Nephron progenitor cell (in vitro differentiated cells): ENCODE results near the gene ABHD16B.
A peak's percentile ranks its signal among the peaks of the same experiment; 100 is the strongest.

ENCODE experiments used
- DNase-seq: peaks from one replicate; pipeline ENCODE4 v3.0.0; 2021
- H3K27ac Mint-ChIP-seq: 2 replicates; pipeline ENCODE4 v1.8.0; 2021; ENCODE audit warnings: mild to moderate bottlenecking, moderate library complexity, mixed read lengths
- H3K27me3 Mint-ChIP-seq: 2 replicates; pipeline ENCODE4 v1.8.0; 2021; ENCODE audit warnings: mild to moderate bottlenecking, low read depth, mixed read lengths; ENCODE audit not compliant: poor library complexity
- H3K36me3 Mint-ChIP-seq: 2 replicates; pipeline ENCODE4 v1.8.0; 2021; ENCODE audit warnings: low read depth, mixed read lengths
- H3K4me1 Mint-ChIP-seq: 2 replicates; pipeline ENCODE4 v1.8.0; 2021; ENCODE audit warnings: mixed read lengths
- H3K4me3 Mint-ChIP-seq: 2 replicates; pipeline ENCODE4 v1.8.0; 2021; ENCODE audit warnings: mild to moderate bottlenecking, moderate library complexity, mixed read lengths
- H3K9me3 Mint-ChIP-seq: 2 replicates; pipeline ENCODE4 v1.8.0; 2021; ENCODE audit warnings: mild to moderate bottlenecking, moderate library complexity, mixed read lengths
- TF ChIP-seq, protein P1 (sequence below): fragments of 200-600 bp; sonication (generic); IDR thresholded peaks from 2 replicates; pipeline ENCODE4 v1.5.0; 2021; ENCODE audit warnings: antibody characterized with exemption

ABHD16B gene

DNA sequence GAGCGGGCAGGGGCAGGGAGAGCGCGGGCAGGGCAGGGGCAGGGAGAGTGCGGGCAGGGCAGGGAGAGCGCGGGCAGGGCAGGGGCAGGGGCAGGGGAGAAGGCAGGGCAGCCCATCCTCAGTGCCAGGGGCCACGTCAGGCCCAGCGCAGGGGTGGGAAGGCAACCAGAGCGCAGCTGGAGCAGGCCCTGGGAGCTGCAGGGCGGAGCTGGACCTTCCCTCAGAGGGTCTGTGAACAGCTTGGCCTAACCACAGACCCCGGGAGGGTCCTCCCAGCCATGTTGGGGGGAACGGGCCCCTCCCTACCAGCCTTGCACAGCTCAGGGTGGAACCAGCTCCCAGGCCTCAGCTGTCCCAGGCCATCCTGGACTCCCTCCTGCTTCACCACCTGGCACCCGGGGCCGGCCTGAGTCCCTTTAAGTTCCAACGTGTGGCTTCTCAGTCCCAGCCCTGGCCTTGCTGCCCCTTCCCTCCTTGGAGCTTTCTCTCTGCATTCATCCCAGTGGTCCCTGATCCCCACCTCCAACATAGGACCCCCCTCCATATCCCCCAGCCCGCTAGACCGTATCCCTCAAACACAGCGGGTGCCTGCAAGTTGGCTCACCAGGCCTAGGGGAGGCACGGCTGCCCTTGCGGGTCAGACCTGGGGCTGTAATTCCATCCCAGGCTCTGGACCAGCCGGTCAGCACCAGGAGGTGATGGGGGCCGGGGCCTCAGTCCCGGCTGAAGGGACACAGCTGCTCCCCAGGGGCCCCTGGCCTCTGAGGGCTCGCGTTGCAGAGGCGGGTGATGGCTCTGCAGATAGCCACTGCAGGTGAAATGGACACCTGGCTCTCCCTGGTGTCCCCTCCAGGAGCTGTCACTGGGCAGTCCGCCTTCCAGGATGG is 24.6 kb upstream of the ABHD16B start:
- Mint-ChIP-seq H3K9me3 (no peaks in the 10 kb centered on the region), H3K4me3 (no peak overlapping the region), H3K27ac (peak overlapping the region; percentile 86), H3K36me3 (no peaks in the 10 kb centered on the region), H3K4me1 (peaks cover 62% of the 10 kb centered on the region), H3K27me3 (peaks cover 7% of the 10 kb centered on the region)
- TF ChIP-seq, protein P1, sequence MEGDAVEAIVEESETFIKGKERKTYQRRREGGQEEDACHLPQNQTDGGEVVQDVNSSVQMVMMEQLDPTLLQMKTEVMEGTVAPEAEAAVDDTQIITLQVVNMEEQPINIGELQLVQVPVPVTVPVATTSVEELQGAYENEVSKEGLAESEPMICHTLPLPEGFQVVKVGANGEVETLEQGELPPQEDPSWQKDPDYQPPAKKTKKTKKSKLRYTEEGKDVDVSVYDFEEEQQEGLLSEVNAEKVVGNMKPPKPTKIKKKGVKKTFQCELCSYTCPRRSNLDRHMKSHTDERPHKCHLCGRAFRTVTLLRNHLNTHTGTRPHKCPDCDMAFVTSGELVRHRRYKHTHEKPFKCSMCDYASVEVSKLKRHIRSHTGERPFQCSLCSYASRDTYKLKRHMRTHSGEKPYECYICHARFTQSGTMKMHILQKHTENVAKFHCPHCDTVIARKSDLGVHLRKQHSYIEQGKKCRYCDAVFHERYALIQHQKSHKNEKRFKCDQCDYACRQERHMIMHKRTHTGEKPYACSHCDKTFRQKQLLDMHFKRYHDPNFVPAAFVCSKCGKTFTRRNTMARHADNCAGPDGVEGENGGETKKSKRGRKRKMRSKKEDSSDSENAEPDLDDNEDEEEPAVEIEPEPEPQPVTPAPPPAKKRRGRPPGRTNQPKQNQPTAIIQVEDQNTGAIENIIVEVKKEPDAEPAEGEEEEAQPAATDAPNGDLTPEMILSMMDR = no peak
- DNase-seq = peak; percentile 40

DNA sequence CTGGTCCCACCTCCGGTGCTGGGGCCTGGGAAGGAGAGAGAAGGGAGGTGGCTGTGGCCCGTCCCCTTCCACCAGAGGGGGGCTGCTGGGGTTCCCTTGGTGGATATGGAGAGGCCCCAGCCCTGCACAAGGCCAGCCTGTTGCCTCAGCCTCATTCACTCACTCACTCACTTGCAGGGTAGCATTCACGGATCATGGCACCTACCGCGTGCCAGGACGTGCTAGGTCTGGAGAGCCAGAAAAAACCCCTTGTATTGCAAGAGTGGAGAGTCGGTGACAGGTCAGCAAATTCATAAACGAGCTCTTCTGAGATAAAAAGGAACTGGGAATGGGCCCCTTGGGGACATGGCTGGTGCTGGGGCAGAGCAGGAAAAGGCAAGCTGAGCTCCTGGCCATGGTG is 23.8 kb upstream of the ABHD16B start:
- H3K27ac Mint-ChIP-seq = peak overlapping the region; percentile 26
- no peaks in the 10 kb centered on the region for H3K9me3 Mint-ChIP-seq
- H3K4me1 Mint-ChIP-seq = peaks cover 68% of the 10 kb centered on the region
- DNase-seq = no peak
- no peaks in the 10 kb centered on the region for H3K36me3 Mint-ChIP-seq
- peak overlapping the region; percentile 6 for H3K4me3 Mint-ChIP-seq
- TF ChIP-seq, protein P1 = no peak
- H3K27me3 Mint-ChIP-seq = peaks cover 7% of the 10 kb centered on the region

DNA sequence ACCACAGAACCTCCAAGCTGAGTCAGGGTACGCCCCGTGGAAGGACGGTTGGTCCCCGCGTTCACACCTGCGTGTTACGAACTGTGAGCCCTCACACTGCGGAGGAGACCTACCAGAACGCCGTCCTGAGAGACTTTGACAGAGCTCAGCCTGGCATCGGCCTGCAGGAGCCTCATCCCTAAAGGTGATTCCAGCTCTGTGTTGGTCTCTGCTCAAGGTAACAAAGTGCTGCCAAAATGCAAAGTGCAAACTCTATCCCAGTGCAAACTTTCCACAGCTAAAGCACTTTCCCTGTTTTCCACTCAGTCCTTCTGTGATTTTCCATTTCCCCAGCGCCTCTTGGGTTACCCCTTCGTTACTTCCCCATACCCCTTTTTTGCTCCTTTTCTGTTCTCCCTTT is 21.7 kb upstream of the ABHD16B start:
- TF ChIP-seq, protein P1 = no peak
- H3K27me3 Mint-ChIP-seq = peaks cover 7% of the 10 kb centered on the region
- no peaks in the 10 kb centered on the region for H3K9me3 Mint-ChIP-seq
- H3K4me3 Mint-ChIP-seq = no peak overlapping the region
- H3K27ac Mint-ChIP-seq = no peak overlapping the region
- no peak for DNase-seq
- H3K4me1 Mint-ChIP-seq = peaks cover 65% of the 10 kb centered on the region
- no peaks in the 10 kb centered on the region for H3K36me3 Mint-ChIP-seq

DNA sequence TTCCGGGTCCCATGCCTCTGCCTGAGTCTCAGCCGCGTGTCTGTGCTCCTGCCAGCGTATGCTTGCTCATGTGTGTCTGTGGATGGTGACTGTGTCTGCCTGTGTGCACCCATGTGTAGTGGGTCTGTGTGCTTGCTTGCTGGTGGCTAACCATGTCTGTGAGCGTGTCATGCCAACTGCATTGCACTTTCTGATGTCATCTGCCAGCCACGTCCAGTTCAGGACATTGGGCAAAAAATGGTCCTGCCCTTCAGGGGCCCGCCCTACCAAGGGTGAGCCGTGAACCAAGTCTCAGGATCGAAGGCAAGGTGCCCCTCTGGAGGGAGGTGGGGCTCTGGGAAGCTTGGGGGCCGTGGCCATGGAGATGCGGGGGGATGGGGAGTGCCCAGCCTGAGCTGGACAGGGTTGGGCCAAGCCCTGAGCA is 20.9 kb upstream of the ABHD16B start:
- H3K9me3 Mint-ChIP-seq = no peaks in the 10 kb centered on the region
- peaks cover 6% of the 10 kb centered on the region for H3K27me3 Mint-ChIP-seq
- no peak for DNase-seq
- H3K36me3 Mint-ChIP-seq = no peaks in the 10 kb centered on the region
- TF ChIP-seq, protein P1 = no peak
- peaks cover 59% of the 10 kb centered on the region for H3K4me1 Mint-ChIP-seq
- peak overlapping the region; percentile 33 for H3K27ac Mint-ChIP-seq
- peak overlapping the region; percentile 36 for H3K4me3 Mint-ChIP-seq

DNA sequence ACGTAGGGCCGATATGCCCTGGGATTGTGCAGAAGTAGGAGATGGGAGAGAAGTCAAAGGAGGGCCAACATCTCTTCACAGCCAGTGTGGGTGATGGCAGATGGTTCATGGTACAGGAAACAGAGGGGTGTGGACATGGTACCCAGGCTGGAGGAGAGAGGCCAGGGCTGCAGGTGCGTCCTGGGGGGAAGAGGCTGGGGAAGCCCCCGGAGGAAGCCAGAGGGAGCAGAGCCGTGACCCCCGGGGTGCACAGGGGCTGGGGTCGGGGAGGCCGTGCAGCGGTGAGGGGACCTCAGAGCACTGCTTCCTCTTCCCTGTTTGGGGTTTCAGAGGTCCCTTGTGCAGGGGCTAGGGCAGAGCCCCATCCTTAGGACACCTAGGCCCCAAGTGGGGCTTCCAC is 19.0 kb upstream of the ABHD16B start:
- H3K27me3 Mint-ChIP-seq = peaks cover 3% of the 10 kb centered on the region
- H3K4me1 Mint-ChIP-seq = peaks cover 53% of the 10 kb centered on the region
- TF ChIP-seq, protein P1 = no peak
- no peak overlapping the region for H3K4me3 Mint-ChIP-seq
- no peak for DNase-seq
- no peak overlapping the region for H3K27ac Mint-ChIP-seq
- no peaks in the 10 kb centered on the region for H3K9me3 Mint-ChIP-seq
- H3K36me3 Mint-ChIP-seq = no peaks in the 10 kb centered on the region

DNA sequence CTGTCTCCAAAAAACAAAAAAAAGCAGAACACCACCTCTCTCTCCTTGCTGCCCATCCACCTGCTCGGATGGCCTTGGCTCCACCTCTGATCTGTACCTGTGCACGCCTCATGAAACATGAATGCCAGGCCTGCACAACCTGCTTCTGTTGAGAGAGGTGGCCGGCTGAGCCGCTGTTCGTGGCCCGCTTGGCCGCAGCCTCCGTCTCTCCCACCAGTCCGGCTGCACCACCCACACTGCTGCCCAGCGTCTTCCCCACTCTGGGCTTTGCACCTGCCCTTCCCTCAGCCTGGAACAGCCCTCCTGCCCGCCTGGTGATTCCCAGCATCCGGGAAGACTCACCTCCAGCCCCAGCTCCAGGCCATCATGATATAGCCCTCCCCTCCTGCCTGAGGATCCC is 18.1 kb upstream of the ABHD16B start:
- Mint-ChIP-seq H3K4me3 (no peak overlapping the region), H3K4me1 (peaks cover 44% of the 10 kb centered on the region), H3K9me3 (no peaks in the 10 kb centered on the region), H3K36me3 (no peaks in the 10 kb centered on the region), H3K27ac (peak overlapping the region; percentile 34), H3K27me3 (peaks cover 3% of the 10 kb centered on the region)
- no peak for DNase-seq
- TF ChIP-seq, protein P1 = no peak
